Measurements from ENCODE around the gene KCNK16. TPM values are rescaled to one million over a fixed set of nuclear protein-coding genes. Genes with fewer than 3 reads are reported as not detected.
A peak's percentile ranks its signal among the peaks of the same experiment; 100 is the strongest.

Gene KCNK16
- polyA plus RNA-seq, 3 donors = not detected

DNA sequence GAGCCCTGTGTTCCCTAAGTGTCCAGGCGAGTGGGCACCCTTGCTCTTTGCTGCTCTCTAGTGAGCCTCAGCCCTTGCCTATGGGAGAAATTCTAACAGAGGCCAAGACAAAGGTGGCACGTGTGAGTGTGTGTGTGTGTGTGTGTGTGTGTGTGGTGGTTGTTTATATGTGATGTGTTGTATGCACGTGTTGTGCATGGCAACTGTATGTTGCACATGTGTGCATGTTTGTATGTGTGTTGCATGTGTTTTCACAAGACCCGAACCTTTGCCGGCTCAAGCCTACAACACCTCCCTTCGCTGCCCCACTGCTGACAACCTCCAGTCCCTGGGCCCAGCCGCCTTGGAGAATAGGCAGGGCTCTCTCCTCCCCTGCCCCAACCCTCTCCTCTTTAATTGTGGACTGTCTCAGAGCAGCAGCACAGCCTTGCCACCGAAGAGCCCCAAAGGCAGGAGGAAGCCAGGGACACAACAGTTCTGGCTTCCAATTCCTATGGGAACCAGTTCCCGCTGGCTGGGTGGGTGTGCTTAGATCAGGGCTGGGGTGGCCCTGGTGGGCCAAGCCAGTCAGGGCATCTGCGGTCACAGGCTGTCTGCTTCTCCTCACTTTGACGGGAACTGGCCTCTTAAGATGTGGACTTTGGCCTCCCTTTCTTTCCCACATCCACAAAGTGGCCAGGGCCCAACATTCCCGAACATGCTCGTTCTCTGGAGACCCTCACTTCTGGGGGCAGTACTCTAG lies 2.7 kb downstream of the KCNK16 start:
- H3K27me3 Mint-ChIP-seq (ENCODE audit: low read depth in 3 of 3) = peaks cover 22 to 45% (median 43%) of the 10 kb centered on the region in 3 donors
- no peak overlapping the region for H3K4me3 ChIP-seq (replicated peaks in 1 of 3; ENCODE audit: low read depth in 2 of 3, low read length in 3 of 3)
- no peak overlapping the region for H3K4me3 Mint-ChIP-seq
- peaks cover 5 to 15% of the 10 kb centered on the region in 2 donors for H3K27me3 ChIP-seq (ENCODE audit: control insufficient read depth in 2 of 2, insufficient read depth in 2 of 2, low read length in 2 of 2)
- TF ChIP-seq, protein P1, sequence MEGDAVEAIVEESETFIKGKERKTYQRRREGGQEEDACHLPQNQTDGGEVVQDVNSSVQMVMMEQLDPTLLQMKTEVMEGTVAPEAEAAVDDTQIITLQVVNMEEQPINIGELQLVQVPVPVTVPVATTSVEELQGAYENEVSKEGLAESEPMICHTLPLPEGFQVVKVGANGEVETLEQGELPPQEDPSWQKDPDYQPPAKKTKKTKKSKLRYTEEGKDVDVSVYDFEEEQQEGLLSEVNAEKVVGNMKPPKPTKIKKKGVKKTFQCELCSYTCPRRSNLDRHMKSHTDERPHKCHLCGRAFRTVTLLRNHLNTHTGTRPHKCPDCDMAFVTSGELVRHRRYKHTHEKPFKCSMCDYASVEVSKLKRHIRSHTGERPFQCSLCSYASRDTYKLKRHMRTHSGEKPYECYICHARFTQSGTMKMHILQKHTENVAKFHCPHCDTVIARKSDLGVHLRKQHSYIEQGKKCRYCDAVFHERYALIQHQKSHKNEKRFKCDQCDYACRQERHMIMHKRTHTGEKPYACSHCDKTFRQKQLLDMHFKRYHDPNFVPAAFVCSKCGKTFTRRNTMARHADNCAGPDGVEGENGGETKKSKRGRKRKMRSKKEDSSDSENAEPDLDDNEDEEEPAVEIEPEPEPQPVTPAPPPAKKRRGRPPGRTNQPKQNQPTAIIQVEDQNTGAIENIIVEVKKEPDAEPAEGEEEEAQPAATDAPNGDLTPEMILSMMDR (IDR thresholded peaks at IDR 0.05) = no peak
- intact Hi-C loops (cut with micrococcal nuclease) = no loop called here
- H3K4me1 Mint-ChIP-seq = peaks cover 9% of the 10 kb centered on the region
- H2AFZ ChIP-seq (ENCODE audit: insufficient read depth, low read depth, low read length, poor library complexity, severe bottlenecking) = no peak overlapping the region
- no peaks in the 10 kb centered on the region for H4K20me1 ChIP-seq (ENCODE audit: insufficient read depth, low read length)
- H3K79me2 ChIP-seq (ENCODE audit: insufficient read depth, low read length) = no peaks in the 10 kb centered on the region
- H3K4me1 ChIP-seq (ENCODE audit: control insufficient read depth in 1 of 2, insufficient read depth in 2 of 2, low read length in 2 of 2) = peaks cover under 1 to 2% of the 10 kb centered on the region in 2 donors
- H3K27ac Mint-ChIP-seq = no peak overlapping the region
- no peaks in the 10 kb centered on the region for H3K9me3 ChIP-seq (replicated peaks in 1 of 2; ENCODE audit: control insufficient read depth in 1 of 2, insufficient read depth in 1 of 2, low read length in 2 of 2)
- H3K4me2 ChIP-seq (replicated peaks; ENCODE audit: extremely low read depth, low read length, poor library complexity, severe bottlenecking) = no peak overlapping the region
- no peak overlapping the region for H3K9ac ChIP-seq (ENCODE audit: insufficient read depth, low read length, poor library complexity, severe bottlenecking)
- no peaks in the 10 kb centered on the region for H3K36me3 ChIP-seq (replicated peaks in 1 of 2; ENCODE audit: control insufficient read depth in 1 of 2, insufficient read depth in 2 of 2, low read length in 2 of 2)
- DNase-seq = no peak
- H3K36me3 Mint-ChIP-seq = no peaks in the 10 kb centered on the region
- no peak overlapping the region for H3K27ac ChIP-seq (ENCODE audit: low read depth in 1 of 2, low read length in 2 of 2)
- WGBS (ENCODE audit: insufficient coverage) = 73% methylated on average over 5 of the region's 13 CpGs
- H3K9me3 Mint-ChIP-seq = peaks cover 0 to 5% (median 0%) of the 10 kb centered on the region in 7 donors

DNA sequence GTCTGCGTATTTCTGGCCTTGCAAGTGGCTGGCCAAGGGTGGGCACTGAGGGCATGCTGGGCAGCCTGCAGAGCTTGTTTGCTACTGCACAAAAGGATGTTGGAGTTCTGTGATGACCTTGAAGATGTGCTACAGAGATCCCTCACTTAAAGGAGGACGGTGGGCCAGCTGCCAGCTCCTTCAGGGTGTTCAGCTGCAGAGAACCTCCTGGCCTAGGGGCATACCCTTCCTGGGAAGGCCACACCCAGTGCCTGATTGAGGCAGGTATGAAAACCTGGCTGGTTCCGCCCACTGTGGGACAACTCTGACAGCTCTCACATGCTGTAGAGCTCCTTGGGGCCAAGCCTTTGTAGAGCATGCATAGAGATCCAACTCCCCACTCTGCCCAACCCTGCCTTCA lies 5.2 kb downstream of the KCNK16 start:
- Histone ChIP-seq H3K27ac (ENCODE audit: low read depth in 1 of 2, low read length in 2 of 2) (no peak overlapping the region), H3K9me3 (replicated peaks in 1 of 2; ENCODE audit: control insufficient read depth in 1 of 2, insufficient read depth in 1 of 2, low read length in 2 of 2) (peaks cover 0 to 19% of the 10 kb centered on the region in 2 donors), H3K4me1 (ENCODE audit: control insufficient read depth in 1 of 2, insufficient read depth in 2 of 2, low read length in 2 of 2) (peaks cover 23 to 24% of the 10 kb centered on the region in 2 donors), H3K4me2 (replicated peaks; ENCODE audit: extremely low read depth, low read length, poor library complexity, severe bottlenecking) (no peak overlapping the region), H2AFZ (ENCODE audit: insufficient read depth, low read depth, low read length, poor library complexity, severe bottlenecking) (no peak overlapping the region), H4K20me1 (ENCODE audit: insufficient read depth, low read length) (no peaks in the 10 kb centered on the region), H3K79me2 (ENCODE audit: insufficient read depth, low read length) (no peaks in the 10 kb centered on the region), H3K27me3 (ENCODE audit: control insufficient read depth in 2 of 2, insufficient read depth in 2 of 2, low read length in 2 of 2) (peaks cover 30 to 40% of the 10 kb centered on the region in 2 donors), H3K9ac (ENCODE audit: insufficient read depth, low read length, poor library complexity, severe bottlenecking) (no peak overlapping the region), H3K36me3 (replicated peaks in 1 of 2; ENCODE audit: control insufficient read depth in 1 of 2, insufficient read depth in 2 of 2, low read length in 2 of 2) (no peaks in the 10 kb centered on the region), H3K4me3 (replicated peaks in 1 of 3; ENCODE audit: low read depth in 2 of 3, low read length in 3 of 3) (no peak overlapping the region)
- H3K4me3 Mint-ChIP-seq = no peak overlapping the region
- no peaks in the 10 kb centered on the region for H3K36me3 Mint-ChIP-seq
- TF ChIP-seq, protein P1 (IDR thresholded peaks at IDR 0.05) = no peak
- DNase-seq = no peak
- intact Hi-C loops (cut with micrococcal nuclease) = no loop called here
- peak overlapping the region in 1 of 7 donors; percentile 74 for H3K27ac Mint-ChIP-seq
- WGBS (ENCODE audit: insufficient coverage) = 86% methylated on average over 3 of the region's 3 CpGs
- peaks cover 27% of the 10 kb centered on the region for H3K4me1 Mint-ChIP-seq
- peaks cover 47 to 66% (median 64%) of the 10 kb centered on the region in 3 donors for H3K27me3 Mint-ChIP-seq (ENCODE audit: low read depth in 3 of 3)
- peaks cover 0 to 18% (median 0%) of the 10 kb centered on the region in 7 donors for H3K9me3 Mint-ChIP-seq
